Hippocampal formation (tissue), 2 donors: ENCODE results near the gene FLT3.
"Not testable (repeated sequence)": the region's sequence is repeated elsewhere in the genome, so short reads cannot be mapped to it uniquely, and the experiment has no call there.

Experiments
- DNase-seq, 2 donors: peaks; one replicate each; lab custom pipeline; 2025; lab: John Stamatoyannopoulos, UW

The FLT3 gene

GRCh38 chr13:28044608-28045007, 55.8 kb downstream of the FLT3 start:
- no peak for DNase-seq

- no peak for DNase-seq
Measured at GRCh38 chr13:28043224-28043623, 57.2 kb downstream of the FLT3 start.

- no peak for DNase-seq
Measured at GRCh38 chr13:28041501-28041900, 58.9 kb downstream of the FLT3 start.

GRCh38 chr13:28041031-28041461, 59.3 kb downstream of the FLT3 start:
- DNase-seq, result no peak

GRCh38 chr13:28037399-28037798, 63.0 kb downstream of the FLT3 start:
- DNase-seq, result no peak

- DNase-seq, result no peak
Measured at GRCh38 chr13:28035146-28035782, 65.1 kb downstream of the FLT3 start.

- no peak for DNase-seq
Measured at GRCh38 chr13:28033894-28034655, 66.3 kb downstream of the FLT3 start.

- DNase-seq, result not testable (repeated sequence)
Measured at GRCh38 chr13:28032438-28032837, 67.9 kb downstream of the FLT3 start.

GRCh38 chr13:28031896-28032288, 68.5 kb downstream of the FLT3 start:
- DNase-seq, result no peak

GRCh38 chr13:28031220-28031895, 69.0 kb downstream of the FLT3 start:
- peak; percentile 13 to 39 for DNase-seq

- DNase-seq, result no peak
Measured at GRCh38 chr13:28027607-28028364, 72.6 kb downstream of the FLT3 start.

GRCh38 chr13:28027071-28027470, 73.3 kb downstream of the FLT3 start:
- DNase-seq, result no peak

- DNase-seq, result no peak
Measured at GRCh38 chr13:28026508-28026907, 73.9 kb downstream of the FLT3 start.

GRCh38 chr13:28022848-28023518, 77.4 kb downstream of the FLT3 start:
- no peak for DNase-seq

- DNase-seq, result no peak
Measured at GRCh38 chr13:28014301-28014700, 86.1 kb downstream of the FLT3 start.

- DNase-seq, result no peak
Measured at GRCh38 chr13:28013482-28013881, 86.9 kb downstream of the FLT3 start.

GRCh38 chr13:28012896-28013295, 87.5 kb downstream of the FLT3 start:
- no peak for DNase-seq

GRCh38 chr13:28012383-28012782, 88.0 kb downstream of the FLT3 start:
- no peak for DNase-seq

- no peak for DNase-seq
Measured at GRCh38 chr13:28010046-28010445, 90.3 kb downstream of the FLT3 start.

GRCh38 chr13:28005016-28005415, 95.4 kb downstream of the FLT3 start:
- DNase-seq, result not testable (repeated sequence)

GRCh38 chr13:28002886-28003698, 97.3 kb downstream of the FLT3 start:
- no peak for DNase-seq
